Measurements from ENCODE around the gene ATAT1. TPM values are rescaled to one million over a fixed set of nuclear protein-coding genes. Genes with fewer than 3 reads are reported as not detected.
A peak's percentile ranks its signal among the peaks of the same experiment; 100 is the strongest.

The ATAT1 gene
- total RNA-seq, 1 experiment from 2014 or later: 19.3 TPM

DNA sequence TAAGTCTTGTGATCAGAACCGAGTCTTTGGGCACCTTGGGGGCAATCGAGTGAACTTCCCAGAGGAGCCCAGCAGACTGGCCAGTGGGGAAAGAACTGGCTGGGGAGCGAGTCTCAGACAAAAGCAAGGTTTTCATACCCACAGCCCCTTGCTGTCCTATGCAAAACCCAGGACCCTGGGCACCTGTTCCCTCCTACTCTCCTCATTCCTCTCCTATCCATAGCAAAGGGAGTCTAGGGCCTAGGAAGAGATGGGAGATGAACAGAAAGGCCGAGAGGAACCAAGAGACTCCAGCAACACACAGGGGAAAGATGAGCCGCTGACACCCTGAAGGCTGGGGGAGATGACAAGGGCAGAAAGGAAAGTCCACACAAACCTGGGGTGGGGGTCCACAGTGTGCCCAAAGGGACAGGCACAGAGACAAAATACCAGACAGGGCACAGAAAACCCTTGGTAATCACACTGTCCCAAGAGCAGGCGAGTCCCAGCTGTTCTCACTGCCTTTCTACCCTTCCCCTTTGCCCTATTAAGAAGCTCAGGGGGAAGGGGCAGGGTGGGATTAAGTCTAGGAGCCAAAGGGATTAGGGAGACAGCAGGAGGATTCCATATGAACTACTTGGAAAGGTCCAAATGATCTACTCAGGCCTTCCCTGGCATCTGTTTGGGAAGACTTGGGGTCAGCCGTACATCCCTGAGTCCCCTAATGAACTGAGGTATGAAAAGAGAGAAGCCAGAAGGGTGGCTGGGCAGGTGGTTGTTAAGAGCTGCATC lies 53.3 kb downstream of the ATAT1 start (continued):
- TF ChIP-seq SMAD3 (CRISPR knock-in tag; IDR thresholded peaks at IDR 0.05; ENCODE audit: borderline replicate concordance) (no peak), ZNF396 (CRISPR knock-in tag; IDR thresholded peaks at IDR 0.05; ENCODE audit: borderline replicate concordance) (no peak), ZNF138 (CRISPR knock-in tag; conservative IDR thresholded peaks at IDR 0.05) (no peak), IRF2 (CRISPR knock-in tag; IDR thresholded peaks at IDR 0.05; ENCODE audit: borderline replicate concordance, low read depth) (no peak), JAZF1 (CRISPR knock-in tag; IDR thresholded peaks at IDR 0.05) (no peak)
- TF ChIP-seq, protein P1, sequence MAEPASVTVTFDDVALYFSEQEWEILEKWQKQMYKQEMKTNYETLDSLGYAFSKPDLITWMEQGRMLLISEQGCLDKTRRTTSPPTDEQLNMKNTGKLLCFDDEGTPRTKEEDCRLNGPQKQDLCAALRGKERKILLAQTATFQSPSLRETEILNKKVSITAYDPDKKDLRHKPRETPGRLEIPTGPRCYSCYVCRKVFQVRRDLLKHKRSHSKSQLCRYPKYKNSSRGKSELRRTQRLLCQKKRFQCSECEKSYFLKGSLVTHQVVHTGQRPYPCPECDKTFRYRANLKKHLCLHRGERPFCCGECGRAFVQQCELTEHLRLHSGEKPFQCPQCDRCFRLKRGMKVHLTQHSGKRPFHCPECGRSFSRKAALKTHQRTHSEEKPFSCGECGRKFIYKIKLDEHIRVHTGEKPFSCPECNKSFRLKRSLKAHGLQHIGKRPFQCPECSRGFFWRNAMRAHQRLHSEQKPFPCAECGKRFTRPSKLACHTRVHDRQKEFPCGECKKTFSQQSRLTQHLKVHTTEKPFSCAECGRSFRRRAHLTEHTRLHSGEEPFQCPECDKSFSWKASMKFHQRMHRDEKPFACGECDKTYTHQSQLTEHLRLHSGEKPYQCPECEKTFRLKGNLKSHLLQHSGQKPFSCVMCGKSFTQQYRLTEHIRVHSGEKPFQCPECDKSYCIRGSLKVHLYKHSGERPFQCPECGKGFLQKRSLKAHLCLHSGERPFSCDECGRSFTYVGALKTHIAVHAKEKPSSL (CRISPR knock-in tag; conservative IDR thresholded peaks at IDR 0.05): no peak
- TF ChIP-seq, protein P2, sequence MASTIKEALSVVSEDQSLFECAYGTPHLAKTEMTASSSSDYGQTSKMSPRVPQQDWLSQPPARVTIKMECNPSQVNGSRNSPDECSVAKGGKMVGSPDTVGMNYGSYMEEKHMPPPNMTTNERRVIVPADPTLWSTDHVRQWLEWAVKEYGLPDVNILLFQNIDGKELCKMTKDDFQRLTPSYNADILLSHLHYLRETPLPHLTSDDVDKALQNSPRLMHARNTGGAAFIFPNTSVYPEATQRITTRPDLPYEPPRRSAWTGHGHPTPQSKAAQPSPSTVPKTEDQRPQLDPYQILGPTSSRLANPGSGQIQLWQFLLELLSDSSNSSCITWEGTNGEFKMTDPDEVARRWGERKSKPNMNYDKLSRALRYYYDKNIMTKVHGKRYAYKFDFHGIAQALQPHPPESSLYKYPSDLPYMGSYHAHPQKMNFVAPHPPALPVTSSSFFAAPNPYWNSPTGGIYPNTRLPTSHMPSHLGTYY (CRISPR knock-in tag; IDR thresholded peaks at IDR 0.05): no peak

DNA sequence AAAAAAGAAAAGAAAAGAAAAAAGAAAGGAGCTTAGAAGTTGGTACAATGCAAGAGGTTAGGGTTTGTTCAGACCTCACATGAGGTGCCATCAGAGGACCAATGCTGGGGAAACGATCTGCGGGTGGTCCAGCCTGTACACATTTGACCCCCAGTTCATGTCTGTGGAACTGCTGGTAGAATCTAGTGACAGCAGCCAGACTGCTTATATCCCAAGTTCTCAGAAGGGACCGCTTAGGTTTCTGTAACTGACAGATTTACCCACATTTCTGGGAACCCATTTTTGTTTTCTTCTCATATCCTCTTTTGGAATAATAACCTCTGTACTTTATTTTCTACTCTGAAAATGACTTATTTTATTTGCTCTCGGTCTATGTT lies 55.1 kb downstream of the ATAT1 start:
- Mint-ChIP-seq H3K9me3 (no peaks in the 10 kb centered on the region), H3K36me3 (peaks cover 10% of the 10 kb centered on the region), H3K4me1 (peaks cover 58% of the 10 kb centered on the region), H3K4me3 (no peak overlapping the region), H3K27ac (peak overlapping the region; percentile 49; the same call in 1 of the 2 replicates), H3K27me3 (ENCODE audit: low read depth) (no peaks in the 10 kb centered on the region)
- ChIA-PET POLR2A (interaction anchor here (1.6 kb wide), 1 partner anchor 36 kb away, joined by 4 read pairs; the partner anchor contains the start of gene MDC1), CTCF (interaction anchor here (1.2 to 9.7 kb wide), 4 partner anchors 9 to 228 kb away, joined by 3 to 131 read pairs (median 10); partner anchors contain the start of gene DHX16)
- DNase-seq (ENCODE audit: low spot score) (no peak), ATAC-seq (no peak)
- no peak for TF ChIP-seq KAT7 (CRISPR knock-in tag; IDR thresholded peaks at IDR 0.05; ENCODE audit: borderline replicate concordance)
- TF ChIP-seq, protein P3, sequence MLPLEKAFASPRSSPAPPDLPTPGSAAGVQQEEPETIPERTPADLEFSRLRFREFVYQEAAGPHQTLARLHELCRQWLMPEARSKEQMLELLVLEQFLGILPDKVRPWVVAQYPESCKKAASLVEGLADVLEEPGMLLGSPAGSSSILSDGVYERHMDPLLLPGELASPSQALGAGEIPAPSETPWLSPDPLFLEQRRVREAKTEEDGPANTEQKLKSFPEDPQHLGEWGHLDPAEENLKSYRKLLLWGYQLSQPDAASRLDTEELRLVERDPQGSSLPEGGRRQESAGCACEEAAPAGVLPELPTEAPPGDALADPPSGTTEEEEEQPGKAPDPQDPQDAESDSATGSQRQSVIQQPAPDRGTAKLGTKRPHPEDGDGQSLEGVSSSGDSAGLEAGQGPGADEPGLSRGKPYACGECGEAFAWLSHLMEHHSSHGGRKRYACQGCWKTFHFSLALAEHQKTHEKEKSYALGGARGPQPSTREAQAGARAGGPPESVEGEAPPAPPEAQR (CRISPR knock-in tag; IDR thresholded peaks at IDR 0.05): no peak
- no peak for TF ChIP-seq JUN (CRISPR knock-in tag; IDR thresholded peaks at IDR 0.05)
- TF ChIP-seq FOXP1 (CRISPR knock-in tag; IDR thresholded peaks at IDR 0.05; ENCODE audit: borderline replicate concordance): no peak
- TF ChIP-seq, protein P4, sequence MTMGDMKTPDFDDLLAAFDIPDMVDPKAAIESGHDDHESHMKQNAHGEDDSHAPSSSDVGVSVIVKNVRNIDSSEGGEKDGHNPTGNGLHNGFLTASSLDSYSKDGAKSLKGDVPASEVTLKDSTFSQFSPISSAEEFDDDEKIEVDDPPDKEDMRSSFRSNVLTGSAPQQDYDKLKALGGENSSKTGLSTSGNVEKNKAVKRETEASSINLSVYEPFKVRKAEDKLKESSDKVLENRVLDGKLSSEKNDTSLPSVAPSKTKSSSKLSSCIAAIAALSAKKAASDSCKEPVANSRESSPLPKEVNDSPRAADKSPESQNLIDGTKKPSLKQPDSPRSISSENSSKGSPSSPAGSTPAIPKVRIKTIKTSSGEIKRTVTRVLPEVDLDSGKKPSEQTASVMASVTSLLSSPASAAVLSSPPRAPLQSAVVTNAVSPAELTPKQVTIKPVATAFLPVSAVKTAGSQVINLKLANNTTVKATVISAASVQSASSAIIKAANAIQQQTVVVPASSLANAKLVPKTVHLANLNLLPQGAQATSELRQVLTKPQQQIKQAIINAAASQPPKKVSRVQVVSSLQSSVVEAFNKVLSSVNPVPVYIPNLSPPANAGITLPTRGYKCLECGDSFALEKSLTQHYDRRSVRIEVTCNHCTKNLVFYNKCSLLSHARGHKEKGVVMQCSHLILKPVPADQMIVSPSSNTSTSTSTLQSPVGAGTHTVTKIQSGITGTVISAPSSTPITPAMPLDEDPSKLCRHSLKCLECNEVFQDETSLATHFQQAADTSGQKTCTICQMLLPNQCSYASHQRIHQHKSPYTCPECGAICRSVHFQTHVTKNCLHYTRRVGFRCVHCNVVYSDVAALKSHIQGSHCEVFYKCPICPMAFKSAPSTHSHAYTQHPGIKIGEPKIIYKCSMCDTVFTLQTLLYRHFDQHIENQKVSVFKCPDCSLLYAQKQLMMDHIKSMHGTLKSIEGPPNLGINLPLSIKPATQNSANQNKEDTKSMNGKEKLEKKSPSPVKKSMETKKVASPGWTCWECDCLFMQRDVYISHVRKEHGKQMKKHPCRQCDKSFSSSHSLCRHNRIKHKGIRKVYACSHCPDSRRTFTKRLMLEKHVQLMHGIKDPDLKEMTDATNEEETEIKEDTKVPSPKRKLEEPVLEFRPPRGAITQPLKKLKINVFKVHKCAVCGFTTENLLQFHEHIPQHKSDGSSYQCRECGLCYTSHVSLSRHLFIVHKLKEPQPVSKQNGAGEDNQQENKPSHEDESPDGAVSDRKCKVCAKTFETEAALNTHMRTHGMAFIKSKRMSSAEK (CRISPR knock-in tag; IDR thresholded peaks at IDR 0.05; ENCODE audit: borderline replicate concordance): no peak
- no peak for TF ChIP-seq NFYB (CRISPR knock-in tag; conservative IDR thresholded peaks at IDR 0.05; ENCODE audit: low read depth)
- TF ChIP-seq, protein P5, sequence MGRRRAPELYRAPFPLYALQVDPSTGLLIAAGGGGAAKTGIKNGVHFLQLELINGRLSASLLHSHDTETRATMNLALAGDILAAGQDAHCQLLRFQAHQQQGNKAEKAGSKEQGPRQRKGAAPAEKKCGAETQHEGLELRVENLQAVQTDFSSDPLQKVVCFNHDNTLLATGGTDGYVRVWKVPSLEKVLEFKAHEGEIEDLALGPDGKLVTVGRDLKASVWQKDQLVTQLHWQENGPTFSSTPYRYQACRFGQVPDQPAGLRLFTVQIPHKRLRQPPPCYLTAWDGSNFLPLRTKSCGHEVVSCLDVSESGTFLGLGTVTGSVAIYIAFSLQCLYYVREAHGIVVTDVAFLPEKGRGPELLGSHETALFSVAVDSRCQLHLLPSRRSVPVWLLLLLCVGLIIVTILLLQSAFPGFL (CRISPR knock-in tag; IDR thresholded peaks at IDR 0.05; ENCODE audit: borderline replicate concordance): no peak
- TF ChIP-seq, protein P6, sequence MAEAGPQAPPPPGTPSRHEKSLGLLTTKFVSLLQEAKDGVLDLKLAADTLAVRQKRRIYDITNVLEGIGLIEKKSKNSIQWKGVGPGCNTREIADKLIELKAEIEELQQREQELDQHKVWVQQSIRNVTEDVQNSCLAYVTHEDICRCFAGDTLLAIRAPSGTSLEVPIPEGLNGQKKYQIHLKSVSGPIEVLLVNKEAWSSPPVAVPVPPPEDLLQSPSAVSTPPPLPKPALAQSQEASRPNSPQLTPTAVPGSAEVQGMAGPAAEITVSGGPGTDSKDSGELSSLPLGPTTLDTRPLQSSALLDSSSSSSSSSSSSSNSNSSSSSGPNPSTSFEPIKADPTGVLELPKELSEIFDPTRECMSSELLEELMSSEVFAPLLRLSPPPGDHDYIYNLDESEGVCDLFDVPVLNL (CRISPR knock-in tag; IDR thresholded peaks at IDR 0.05; ENCODE audit: borderline replicate concordance, low read depth): no peak
- TF ChIP-seq, protein P7, sequence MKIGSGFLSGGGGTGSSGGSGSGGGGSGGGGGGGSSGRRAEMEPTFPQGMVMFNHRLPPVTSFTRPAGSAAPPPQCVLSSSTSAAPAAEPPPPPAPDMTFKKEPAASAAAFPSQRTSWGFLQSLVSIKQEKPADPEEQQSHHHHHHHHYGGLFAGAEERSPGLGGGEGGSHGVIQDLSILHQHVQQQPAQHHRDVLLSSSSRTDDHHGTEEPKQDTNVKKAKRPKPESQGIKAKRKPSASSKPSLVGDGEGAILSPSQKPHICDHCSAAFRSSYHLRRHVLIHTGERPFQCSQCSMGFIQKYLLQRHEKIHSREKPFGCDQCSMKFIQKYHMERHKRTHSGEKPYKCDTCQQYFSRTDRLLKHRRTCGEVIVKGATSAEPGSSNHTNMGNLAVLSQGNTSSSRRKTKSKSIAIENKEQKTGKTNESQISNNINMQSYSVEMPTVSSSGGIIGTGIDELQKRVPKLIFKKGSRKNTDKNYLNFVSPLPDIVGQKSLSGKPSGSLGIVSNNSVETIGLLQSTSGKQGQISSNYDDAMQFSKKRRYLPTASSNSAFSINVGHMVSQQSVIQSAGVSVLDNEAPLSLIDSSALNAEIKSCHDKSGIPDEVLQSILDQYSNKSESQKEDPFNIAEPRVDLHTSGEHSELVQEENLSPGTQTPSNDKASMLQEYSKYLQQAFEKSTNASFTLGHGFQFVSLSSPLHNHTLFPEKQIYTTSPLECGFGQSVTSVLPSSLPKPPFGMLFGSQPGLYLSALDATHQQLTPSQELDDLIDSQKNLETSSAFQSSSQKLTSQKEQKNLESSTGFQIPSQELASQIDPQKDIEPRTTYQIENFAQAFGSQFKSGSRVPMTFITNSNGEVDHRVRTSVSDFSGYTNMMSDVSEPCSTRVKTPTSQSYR (CRISPR knock-in tag; IDR thresholded peaks at IDR 0.05): no peak
- TF ChIP-seq, protein P8, sequence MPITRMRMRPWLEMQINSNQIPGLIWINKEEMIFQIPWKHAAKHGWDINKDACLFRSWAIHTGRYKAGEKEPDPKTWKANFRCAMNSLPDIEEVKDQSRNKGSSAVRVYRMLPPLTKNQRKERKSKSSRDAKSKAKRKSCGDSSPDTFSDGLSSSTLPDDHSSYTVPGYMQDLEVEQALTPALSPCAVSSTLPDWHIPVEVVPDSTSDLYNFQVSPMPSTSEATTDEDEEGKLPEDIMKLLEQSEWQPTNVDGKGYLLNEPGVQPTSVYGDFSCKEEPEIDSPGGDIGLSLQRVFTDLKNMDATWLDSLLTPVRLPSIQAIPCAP (CRISPR knock-in tag; IDR thresholded peaks at IDR 0.05): no peak
- no peak for TF ChIP-seq HMGA2 (CRISPR knock-in tag; IDR thresholded peaks at IDR 0.05)

Data from WTC11 (cell line).